MM.1S (cell line): ENCODE results near the gene OR5K2.

Source experiments
- DNase-seq: peaks from one replicate; pipeline ENCODE4 v3.0.0-alpha.2; 2015
- H2AFZ ChIP-seq: fragments of 300-600 bp; sonication (generic); 2 replicates; pipeline ENCODE4 v1.6.0; 2016; ENCODE audit warnings: antibody characterized with exemption, low read length
- H3F3A ChIP-seq: fragments of 300-600 bp; sonication (generic); 2 replicates; pipeline ENCODE4 v1.6.1; 2016; ENCODE audit warnings: mild to moderate bottlenecking, antibody characterized with exemption, low read length, moderate library complexity, mixed read lengths; ENCODE audit not compliant: insufficient read depth
- H3K27ac ChIP-seq: fragments of 300-600 bp; sonication (generic); 2 replicates; pipeline ENCODE4 v1.5.1; 2016; ENCODE audit warnings: mild to moderate bottlenecking, low read length
- H3K27me3 ChIP-seq: fragments of 300-600 bp; sonication (generic); replicated peaks from 2 replicates; pipeline ENCODE4 v1.6.0; 2016; ENCODE audit warnings: low read length; ENCODE audit not compliant: insufficient read depth
- H3K36me3 ChIP-seq: fragments of 300-600 bp; sonication (generic); replicated peaks from 2 replicates; pipeline ENCODE4 v1.6.1; 2016; ENCODE audit warnings: mild to moderate bottlenecking, low read length, mixed read lengths; ENCODE audit not compliant: insufficient read depth
- H3K4me1 ChIP-seq: fragments of 300-600 bp; sonication (generic); 2 replicates; pipeline ENCODE4 v1.6.1; 2016; ENCODE audit warnings: low read length, mixed read lengths
- H3K4me2 ChIP-seq: fragments of 300-600 bp; sonication (generic); 2 replicates; pipeline ENCODE4 v1.6.0; 2016; ENCODE audit warnings: low read depth, low read length
- H3K4me3 ChIP-seq: fragments of 300-600 bp; sonication (generic); 2 replicates; pipeline ENCODE4 v1.5.1; 2016; ENCODE audit warnings: low read length, mixed read lengths
- H3K79me2 ChIP-seq: fragments of 300-600 bp; sonication (generic); 2 replicates; pipeline ENCODE4 v1.6.1; 2016; ENCODE audit warnings: mixed run types, low read length, mixed read lengths
- H3K9ac ChIP-seq: fragments of 300-600 bp; sonication (generic); 2 replicates; pipeline ENCODE4 v1.6.1; 2016; ENCODE audit warnings: low read length, mixed read lengths
- H3K9me2 ChIP-seq: fragments of 300-600 bp; sonication (generic); replicated peaks from 2 replicates; pipeline ENCODE4 v1.6.1; 2016; ENCODE audit warnings: mild to moderate bottlenecking, low read length, mixed read lengths; ENCODE audit not compliant: insufficient read depth
- H3K9me3 ChIP-seq: fragments of 300-600 bp; sonication (generic); replicated peaks from 2 replicates; pipeline ENCODE4 v1.6.1; 2016; ENCODE audit warnings: mild to moderate bottlenecking, low read length, mixed read lengths; ENCODE audit not compliant: insufficient read depth
- H4K20me1 ChIP-seq: fragments of 300-600 bp; sonication (generic); 2 replicates; pipeline ENCODE4 v1.6.1; 2016; ENCODE audit warnings: mild to moderate bottlenecking, low read length, moderate library complexity, mixed read lengths; ENCODE audit not compliant: insufficient read depth
- CTCF ChIP-seq: fragments of 300-600 bp; sonication (generic); IDR thresholded peaks from 2 replicates; pipeline ENCODE4 v1.5.1; 2016; ENCODE audit warnings: antibody characterized with exemption, low read length, mixed read lengths
- EZH2 ChIP-seq: fragments of 300-600 bp; sonication (generic); optimal IDR thresholded peaks from 2 replicates; pipeline ENCODE3; 2017; ENCODE audit warnings: low read depth, mild to moderate bottlenecking, antibody characterized with exemption, low read length, mixed read lengths
- EZH2phosphoT487 ChIP-seq: fragments of 300-600 bp; sonication (generic); IDR thresholded peaks from 2 replicates; pipeline ENCODE4 v1.6.1; 2018; ENCODE audit warnings: antibody characterized with exemption, low read length

The OR5K2 gene

GRCh38 chr3:98521897-98522543 lies 24.5 kb downstream of the OR5K2 start:
- Histone ChIP-seq H2AFZ (peak overlapping the region; percentile 33), H3K4me3 (peak overlapping the region; percentile 94), H3K79me2 (peaks cover 43% of the 10 kb centered on the region), H3K9me2 (no peaks in the 10 kb centered on the region), H3K4me1 (peaks cover 23% of the 10 kb centered on the region), H3K9me3 (no peaks in the 10 kb centered on the region), H3K27me3 (no peaks in the 10 kb centered on the region), H3K4me2 (peak overlapping the region; percentile 85), H3F3A (peaks cover 3% of the 10 kb centered on the region; the same call in 1 of the 2 replicates), H3K27ac (peak overlapping the region; percentile 81), H4K20me1 (no peaks in the 10 kb centered on the region), H3K36me3 (no peaks in the 10 kb centered on the region; the same call in 1 of the 2 replicates), H3K9ac (peak overlapping the region; percentile 95)
- TF ChIP-seq EZH2 (no peak), CTCF (no peak), EZH2phosphoT487 (no peak)
- peak; percentile 58 for DNase-seq

GRCh38 chr3:98522544-98523281 lies 25.2 kb downstream of the OR5K2 start, which contains the start of gene CLDND1:
Gene CLDND1 (minus strand): TSS chr3:98522902. CDS start chr3:98521424, 1,478 bp downstream.
- H3K9me2 ChIP-seq, result no peaks in the 10 kb centered on the region
- H3K4me1 ChIP-seq, result peaks cover 23% of the 10 kb centered on the region
- H3K79me2 ChIP-seq, result peaks cover 43% of the 10 kb centered on the region
- peak within 1 kb of the TSS; percentile 77 for H2AFZ ChIP-seq
- no peaks in the 10 kb centered on the region for H3K9me3 ChIP-seq
- peak within 1 kb of the TSS; percentile 81 for H3K27ac ChIP-seq
- peak within 1 kb of the TSS; percentile 94 for H3K4me3 ChIP-seq
- H3K4me2 ChIP-seq, result peak within 1 kb of the TSS; percentile 85
- peak within 1 kb of the TSS; percentile 95 for H3K9ac ChIP-seq
- no peaks in the 10 kb centered on the region for H4K20me1 ChIP-seq
- H3K36me3 ChIP-seq, result no peaks in the 10 kb centered on the region; the same call in 1 of the 2 replicates
- H3K27me3 ChIP-seq, result no peaks in the 10 kb centered on the region
- TF ChIP-seq EZH2phosphoT487 (no peak), EZH2 (no peak), CTCF (no peak)
- peaks cover 3% of the 10 kb centered on the region; the same call in 1 of the 2 replicates for H3F3A ChIP-seq
- DNase-seq, result peak; percentile 96

GRCh38 chr3:98525494-98525893 lies 28.0 kb downstream of the OR5K2 start:
- Histone ChIP-seq H3F3A (peaks cover 3% of the 10 kb centered on the region; the same call in 1 of the 2 replicates), H3K4me2 (peak overlapping the region; percentile 28; the same call in 1 of the 2 replicates), H3K27me3 (no peaks in the 10 kb centered on the region), H3K9me2 (no peaks in the 10 kb centered on the region), H3K27ac (peak overlapping the region; percentile 41; the same call in 1 of the 2 replicates), H3K79me2 (peaks cover 22% of the 10 kb centered on the region), H3K9ac (no peak overlapping the region), H3K4me3 (no peak overlapping the region), H4K20me1 (no peaks in the 10 kb centered on the region), H3K4me1 (peaks cover 23% of the 10 kb centered on the region), H3K9me3 (no peaks in the 10 kb centered on the region), H2AFZ (no peak overlapping the region), H3K36me3 (no peaks in the 10 kb centered on the region; the same call in 1 of the 2 replicates)
- peak; percentile 71 for DNase-seq
- TF ChIP-seq CTCF (no peak), EZH2phosphoT487 (no peak), EZH2 (no peak)
